Smooth muscle cell (in vitro differentiated cells): ENCODE data around the gene SYNPR. TPM values are rescaled to one million over a fixed set of nuclear protein-coding genes. Genes with fewer than 3 reads are reported as not detected.

Source experiments
- DNase-seq: peaks from one replicate; lab custom pipeline; 2025; ENCODE audit not compliant: unreplicated experiment; lab: John Stamatoyannopoulos, UW
- H2AFZ ChIP-seq: fragments of 200-600 bp; sonication (generic); 2 replicates; pipeline ENCODE4 v1.6.0; 2016; ENCODE audit warnings: antibody characterized with exemption, low read depth, mild to moderate bottlenecking
- H3F3A ChIP-seq: fragments of 200-600 bp; sonication (generic); 2 replicates; pipeline ENCODE4 v1.6.0; 2017; ENCODE audit warnings: antibody characterized with exemption, low read depth
- H3K27ac ChIP-seq: fragments of 200-600 bp; sonication (generic); 2 replicates; pipeline ENCODE4 v1.5.1; 2016; ENCODE audit warnings: low read depth, mild to moderate bottlenecking
- H3K27me3 ChIP-seq: fragments of 200-600 bp; sonication (generic); 2 replicates; pipeline ENCODE4 v1.6.1; 2016; ENCODE audit warnings: low read depth, mild to moderate bottlenecking
- H3K36me3 ChIP-seq: fragments of 200-600 bp; sonication (generic); 2 replicates; pipeline ENCODE4 v1.5.1; 2016; ENCODE audit warnings: low read depth
- H3K4me1 ChIP-seq: fragments of 200-600 bp; sonication (generic); 2 replicates; pipeline ENCODE4 v1.5.1; 2016; ENCODE audit warnings: low read depth
- H3K4me2 ChIP-seq: fragments of 200-600 bp; sonication (generic); 2 replicates; pipeline ENCODE4 v1.6.0; 2016; ENCODE audit warnings: mild to moderate bottlenecking
- H3K4me3 ChIP-seq: fragments of 200-600 bp; sonication (generic); 2 replicates; pipeline ENCODE4 v1.5.1; 2016; ENCODE audit warnings: mild to moderate bottlenecking
- H3K79me2 ChIP-seq: fragments of 200-600 bp; sonication (generic); 2 replicates; pipeline ENCODE4 v1.6.0; 2016; ENCODE audit warnings: low read depth, mild to moderate bottlenecking
- H3K9ac ChIP-seq: fragments of 200-600 bp; sonication (generic); 2 replicates; pipeline ENCODE4 v1.6.0; 2016; ENCODE audit warnings: low read depth
- H3K9me3 ChIP-seq: fragments of 200-600 bp; sonication (generic); replicated peaks from 2 replicates; pipeline ENCODE4 v1.5.1; 2016; ENCODE audit warnings: low read depth
- H4K20me1 ChIP-seq: fragments of 200-600 bp; sonication (generic); 2 replicates; pipeline ENCODE4 v1.6.0; 2016; ENCODE audit warnings: low read depth
- WGBS: methylation state at CpG from one replicate; pipeline ENCODE4 v1.1.7; 2016; ENCODE audit warnings: low lambda C conversion rate; 5-methylcytosine and 5-hydroxymethylcytosine counted together
- polyA plus RNA-seq: library from polyadenylated mRNA; unstranded; fragments of >200 nt; fragmentation: Nextera tagmentation; extraction: Ambion mirVana; gene quantifications from 2 replicates; pipeline ENCODE4 v1.2.1, GENCODE V29; 2016
- total RNA-seq: library from RNA; depleted of rRNA; stranded (reverse); fragments of >200 nt; gene quantifications from 2 replicates; pipeline ENCODE4 v1.2.3, GENCODE V29; 2014
- TF ChIP-seq, protein P1 (sequence below): fragments of 200-600 bp; sonication (generic); IDR thresholded peaks from 2 replicates; pipeline ENCODE4 v1.5.1; 2017; ENCODE audit warnings: borderline replicate concordance, mild to moderate bottlenecking, antibody characterized with exemption; ENCODE audit not compliant: insufficient read depth, poor library complexity, severe bottlenecking

The SYNPR gene
- total and polyA plus RNA-seq, 2 experiments from 2014 or later = not detected

DNA sequence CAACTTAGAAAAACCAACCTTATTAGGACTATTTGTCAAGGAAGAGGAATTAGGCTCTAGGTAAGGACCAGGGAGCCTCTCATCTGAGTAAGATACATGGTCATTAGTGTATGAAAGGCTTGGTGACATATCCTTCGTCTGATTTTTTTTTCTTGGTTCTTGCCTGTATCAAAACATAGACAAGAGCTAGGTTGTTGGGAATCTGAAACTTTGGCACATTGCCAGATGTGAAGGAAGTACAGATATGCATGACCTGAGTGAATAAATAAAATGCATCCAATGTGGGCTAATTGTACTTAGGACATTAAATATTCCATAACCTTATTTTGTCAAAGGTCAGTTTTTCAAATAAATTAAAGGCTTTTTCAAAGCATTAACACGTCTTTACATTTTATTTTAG, 151.8 kb downstream of the SYNPR start:
- H4K20me1 ChIP-seq = no peaks in the 10 kb centered on the region
- H3K9ac ChIP-seq = no peak overlapping the region
- H3K27me3 ChIP-seq = peaks cover 13% of the 10 kb centered on the region
- no peak overlapping the region for H3K27ac ChIP-seq
- DNase-seq = no peak
- no peak overlapping the region for H3K4me3 ChIP-seq
- H2AFZ ChIP-seq = no peak overlapping the region
- H3K4me2 ChIP-seq = no peak overlapping the region
- TF ChIP-seq, protein P1, sequence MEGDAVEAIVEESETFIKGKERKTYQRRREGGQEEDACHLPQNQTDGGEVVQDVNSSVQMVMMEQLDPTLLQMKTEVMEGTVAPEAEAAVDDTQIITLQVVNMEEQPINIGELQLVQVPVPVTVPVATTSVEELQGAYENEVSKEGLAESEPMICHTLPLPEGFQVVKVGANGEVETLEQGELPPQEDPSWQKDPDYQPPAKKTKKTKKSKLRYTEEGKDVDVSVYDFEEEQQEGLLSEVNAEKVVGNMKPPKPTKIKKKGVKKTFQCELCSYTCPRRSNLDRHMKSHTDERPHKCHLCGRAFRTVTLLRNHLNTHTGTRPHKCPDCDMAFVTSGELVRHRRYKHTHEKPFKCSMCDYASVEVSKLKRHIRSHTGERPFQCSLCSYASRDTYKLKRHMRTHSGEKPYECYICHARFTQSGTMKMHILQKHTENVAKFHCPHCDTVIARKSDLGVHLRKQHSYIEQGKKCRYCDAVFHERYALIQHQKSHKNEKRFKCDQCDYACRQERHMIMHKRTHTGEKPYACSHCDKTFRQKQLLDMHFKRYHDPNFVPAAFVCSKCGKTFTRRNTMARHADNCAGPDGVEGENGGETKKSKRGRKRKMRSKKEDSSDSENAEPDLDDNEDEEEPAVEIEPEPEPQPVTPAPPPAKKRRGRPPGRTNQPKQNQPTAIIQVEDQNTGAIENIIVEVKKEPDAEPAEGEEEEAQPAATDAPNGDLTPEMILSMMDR = no peak
- H3F3A ChIP-seq = no peaks in the 10 kb centered on the region
- no peaks in the 10 kb centered on the region for H3K36me3 ChIP-seq
- no peaks in the 10 kb centered on the region for H3K79me2 ChIP-seq
- WGBS = 90% methylated on average over 2 of the region's 2 CpGs
- no peaks in the 10 kb centered on the region for H3K9me3 ChIP-seq
- no peaks in the 10 kb centered on the region for H3K4me1 ChIP-seq

- H4K20me1 ChIP-seq = no peaks in the 10 kb centered on the region
- no peak overlapping the region for H3K9ac ChIP-seq
- H3K4me3 ChIP-seq = no peak overlapping the region
- H3K27ac ChIP-seq = no peak overlapping the region
- H3F3A ChIP-seq = no peaks in the 10 kb centered on the region
- no peaks in the 10 kb centered on the region for H3K9me3 ChIP-seq
- no peak overlapping the region for H2AFZ ChIP-seq
- H3K4me2 ChIP-seq = no peak overlapping the region
- H3K4me1 ChIP-seq = no peaks in the 10 kb centered on the region
- peaks cover 13% of the 10 kb centered on the region for H3K27me3 ChIP-seq
- H3K36me3 ChIP-seq = no peaks in the 10 kb centered on the region
- DNase-seq = no peak
- no peaks in the 10 kb centered on the region for H3K79me2 ChIP-seq
- TF ChIP-seq, protein P1 = no peak
Measured at GRCh38 chr3:63430875-63431274, 152.8 kb downstream of the SYNPR start.

GRCh38 chr3:63437858-63438257, 159.8 kb downstream of the SYNPR start:
- no peaks in the 10 kb centered on the region for H3K36me3 ChIP-seq
- H3K27ac ChIP-seq = no peak overlapping the region
- H3K27me3 ChIP-seq = peaks cover 27% of the 10 kb centered on the region
- H3K4me1 ChIP-seq = peaks cover 15% of the 10 kb centered on the region
- TF ChIP-seq, protein P1 = no peak
- no peak overlapping the region for H2AFZ ChIP-seq
- no peaks in the 10 kb centered on the region for H3F3A ChIP-seq
- H3K4me2 ChIP-seq = no peak overlapping the region
- no peak overlapping the region for H3K4me3 ChIP-seq
- H3K9ac ChIP-seq = no peak overlapping the region
- no peaks in the 10 kb centered on the region for H3K79me2 ChIP-seq
- H3K9me3 ChIP-seq = no peaks in the 10 kb centered on the region
- no peaks in the 10 kb centered on the region for H4K20me1 ChIP-seq
- DNase-seq = no peak
- WGBS = 93% methylated on average over 2 of the region's 2 CpGs

DNA sequence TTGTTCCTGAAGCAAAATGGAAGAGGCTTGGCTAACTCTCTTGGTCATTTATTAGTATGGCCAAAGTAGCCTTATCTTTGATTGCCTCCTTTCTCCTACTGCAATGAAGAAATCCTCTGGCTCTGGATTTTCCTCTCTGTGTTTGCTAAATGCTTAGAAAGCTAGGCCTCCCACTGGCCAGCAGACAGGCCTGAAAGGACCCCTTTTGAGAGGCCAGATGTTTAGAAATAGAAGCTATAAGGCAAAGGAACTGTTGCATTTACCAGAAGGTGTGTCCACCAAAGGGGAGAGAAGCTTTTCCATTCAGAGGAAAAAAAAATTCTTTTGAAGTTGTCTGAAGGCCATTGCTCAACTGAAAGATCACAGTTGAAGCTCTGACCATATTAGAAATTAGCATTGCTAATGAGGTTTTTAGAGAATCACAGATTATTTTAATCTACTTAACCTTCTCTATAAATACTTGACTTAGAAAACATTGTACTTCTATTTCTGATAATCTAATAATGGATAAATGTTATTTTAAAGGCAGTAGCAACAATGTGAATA, 160.8 kb downstream of the SYNPR start:
- peaks cover 15% of the 10 kb centered on the region for H3K4me1 ChIP-seq
- no peak overlapping the region for H3K9ac ChIP-seq
- H3K79me2 ChIP-seq = no peaks in the 10 kb centered on the region
- no peak overlapping the region for H2AFZ ChIP-seq
- H3K4me3 ChIP-seq = no peak overlapping the region
- no peak overlapping the region for H3K27ac ChIP-seq
- DNase-seq = no peak
- no peaks in the 10 kb centered on the region for H4K20me1 ChIP-seq
- no peaks in the 10 kb centered on the region for H3K36me3 ChIP-seq
- H3F3A ChIP-seq = no peaks in the 10 kb centered on the region
- TF ChIP-seq, protein P1 = no peak
- H3K4me2 ChIP-seq = no peak overlapping the region
- peaks cover 37% of the 10 kb centered on the region for H3K27me3 ChIP-seq
- no peaks in the 10 kb centered on the region for H3K9me3 ChIP-seq
